GM18870 (cell line): ENCODE results near the gene GPX4.

ENCODE experiments used
- ATAC-seq: cut with Tn5 transposase; IDR thresholded peaks from one replicate; pipeline ENCODE4 v1.9.1; 2021; ENCODE audit warnings: moderate library complexity; ENCODE audit not compliant: unreplicated experiment

GPX4 gene

GRCh38 chr19:1147934-1148549 lies 44.2 kb downstream of the GPX4 start:
- no peak for ATAC-seq

GRCh38 chr19:1149259-1150045 lies 45.7 kb downstream of the GPX4 start:
- no peak for ATAC-seq

GRCh38 chr19:1150333-1151036 lies 46.7 kb downstream of the GPX4 start:
- ATAC-seq = no peak

GRCh38 chr19:1151037-1151724 lies 47.4 kb downstream of the GPX4 start:
- no peak for ATAC-seq

- ATAC-seq = no peak
Measured at GRCh38 chr19:1151917-1152587, 48.3 kb downstream of the GPX4 start.

- no peak for ATAC-seq
Measured at GRCh38 chr19:1153891-1154730, 50.3 kb downstream of the GPX4 start.

GRCh38 chr19:1154731-1155351 lies 51.0 kb downstream of the GPX4 start:
- no peak for ATAC-seq

GRCh38 chr19:1155352-1156304 lies 51.8 kb downstream of the GPX4 start:
- no peak for ATAC-seq
